HCT116 (cell line): ENCODE measurements around the gene FES. TPM values are rescaled to one million over a fixed set of nuclear protein-coding genes. Genes with fewer than 3 reads are reported as not detected.

Source experiments
- ATAC-seq: fragments of 200-7000 bp; cut with Tn5 transposase; 2 replicates; pipeline ENCODE4 v1.9.1; 2020; ENCODE audit warnings: mild to moderate bottlenecking, moderate library complexity
- BruUV-seq: library from RNA; stranded (reverse); fragments of 400-500 nt; replicated peaks from 2 replicates; lab custom pipeline; 2021; lab: Mats Ljungman, UMichigan
- CTCF ChIA-PET: fragments of 300-600 bp; sonication (Branson Sonifier 250); formaldehyde crosslinking; loops from one replicate; lab custom pipeline; 2021; ENCODE audit warnings: antibody characterized with exemption; lab: Charles Lee
- POLR2A ChIA-PET: fragments of 300-600, 350-600 bp; sonication (Branson Sonifier 250); formaldehyde crosslinking; loops from one replicate; lab custom pipeline; 2021; ENCODE audit warnings: antibody characterized with exemption; lab: Charles Lee
- RAD21 ChIA-PET, 2 experiments: fragments of 300-600 bp; sonication (Branson Sonifier 250); formaldehyde crosslinking; loops; one replicate each; lab custom pipeline; 2023; ENCODE audit warnings: low total read pairs in 2 of 2; ENCODE audit not compliant: uncharacterized antibody in 2 of 2, unreplicated experiment in 2 of 2, low non-redundant PET in 1 of 2; lab: Charles Lee
- DNase-seq: peaks from one replicate; pipeline ENCODE4 v3.0.0-alpha.2; 2010; ENCODE audit warnings: low read depth, low spot score
- H2AFZ ChIP-seq: fragments of 200-600 bp; shearing (Covaris generic), sonication (generic); 2 replicates; pipeline ENCODE4 v1.6.1; 2017; ENCODE audit warnings: low read depth, mixed run types, mixed read lengths, antibody characterized with exemption, low read length; ENCODE audit not compliant: poor library complexity, severe bottlenecking
- H3K27ac ChIP-seq: 2 replicates; pipeline ENCODE4 v1.5.1; 2012; ENCODE audit warnings: low read depth, low read length
- H3K27me3 ChIP-seq: fragments of 200-600 bp; sonication (generic); 2 replicates; pipeline ENCODE4 v1.6.1; 2016; ENCODE audit warnings: mixed run types, low read length, mixed read lengths; ENCODE audit not compliant: insufficient read depth
- H3K36me3 ChIP-seq, 2 experiments: fragments of 200-500 bp in 1 of 2; fragments of 200-600 bp in 1 of 2; sonication (Bioruptor generic) in 1 of 2; sonication (generic) in 1 of 2; 2 replicates each; pipeline versions ENCODE4 v1.5.1 to v1.6.1; 2014 to 2016; ENCODE audit warnings: low read length in 2 of 2, inconsistent platforms in 1 of 2, mixed read lengths in 1 of 2, mixed run types in 1 of 2; ENCODE audit not compliant: insufficient read depth in 2 of 2, control insufficient read depth in 1 of 2
- H3K4me1 ChIP-seq, 2 experiments: fragments of 200-600 bp in 1 of 2; sonication (generic) in 1 of 2; 2 replicates each; pipeline versions ENCODE4 v1.5.1 to v1.6.1; 2012 to 2017; ENCODE audit warnings: low read length in 2 of 2, inconsistent platforms in 1 of 2, mild to moderate bottlenecking in 1 of 2, mixed read lengths in 1 of 2, mixed run types in 1 of 2, moderate library complexity in 1 of 2; ENCODE audit not compliant: insufficient read depth in 2 of 2, control insufficient read depth in 1 of 2
- H3K4me2 ChIP-seq: fragments of 200-600 bp; sonication (generic); 2 replicates; pipeline ENCODE4 v1.6.1; 2017; ENCODE audit warnings: mixed run types, low read length, mixed read lengths
- H3K4me3 ChIP-seq, 2 experiments: fragments of 200-600 bp in 1 of 2; sonication (generic) in 1 of 2; replicated peaks in 1 of 2; 2 replicates each; pipeline ENCODE4 v1.5.1; 2011 to 2016; ENCODE audit warnings: low read length in 2 of 2, control low read depth in 1 of 2, low read depth in 1 of 2, mild to moderate bottlenecking in 1 of 2, mixed read lengths in 1 of 2, mixed run types in 1 of 2
- H3K79me2 ChIP-seq: fragments of 200-600 bp; sonication (generic); 2 replicates; pipeline ENCODE4 v1.6.1; 2017; ENCODE audit warnings: mild to moderate bottlenecking, mixed run types, low read length, moderate library complexity, mixed read lengths; ENCODE audit not compliant: insufficient read depth
- H3K9ac ChIP-seq: fragments of 200-600 bp; sonication (generic); 2 replicates; pipeline ENCODE4 v1.6.1; 2016; ENCODE audit warnings: low read length, mixed read lengths
- H3K9me2 ChIP-seq: fragments of 200-600 bp; sonication (generic), shearing (Covaris generic); 2 replicates; pipeline ENCODE4 v1.6.1; 2017; ENCODE audit warnings: mixed run types, mild to moderate bottlenecking, moderate library complexity; ENCODE audit not compliant: insufficient read depth
- H3K9me3 ChIP-seq, 2 experiments: fragments of 200-500 bp in 1 of 2; fragments of 200-600 bp in 1 of 2; sonication (Bioruptor generic) in 1 of 2; sonication (generic) in 1 of 2; 2 replicates each; pipeline ENCODE4 v1.6.1; 2014 to 2017; ENCODE audit warnings: low read length in 2 of 2, mixed read lengths in 2 of 2, inconsistent platforms in 1 of 2, low read depth in 1 of 2, mild to moderate bottlenecking in 1 of 2, mixed run types in 1 of 2, moderate library complexity in 1 of 2; ENCODE audit not compliant: control insufficient read depth in 1 of 2, insufficient read depth in 1 of 2
- H4K20me1 ChIP-seq: fragments of 200-600 bp; sonication (generic), shearing (Covaris generic); 2 replicates; pipeline ENCODE4 v1.6.1; 2017; ENCODE audit warnings: mixed run types, mild to moderate bottlenecking, moderate library complexity; ENCODE audit not compliant: insufficient read depth
- CEBPB ChIP-seq: IDR thresholded peaks from 2 replicates; pipeline ENCODE4 v1.6.1; 2012; ENCODE audit warnings: low read depth
- EGR1 ChIP-seq: IDR thresholded peaks from 2 replicates; pipeline ENCODE4 v1.6.1; 2012; ENCODE audit warnings: low read depth
- ELF1 ChIP-seq: IDR thresholded peaks from 2 replicates; pipeline ENCODE4 v1.6.1; 2012; ENCODE audit warnings: low read depth, borderline replicate concordance
- FOSL1 ChIP-seq: IDR thresholded peaks from 2 replicates; pipeline ENCODE4 v1.6.1; 2012; ENCODE audit warnings: low read depth
- JUND ChIP-seq: IDR thresholded peaks from 2 replicates; pipeline ENCODE4 v1.6.1; 2012
- POLR2AphosphoS5 ChIP-seq: IDR thresholded peaks from 2 replicates; pipeline ENCODE4 v1.6.1; 2011; ENCODE audit warnings: mild to moderate bottlenecking, low read depth, low read length, moderate library complexity
- SIN3A ChIP-seq: IDR thresholded peaks from 2 replicates; pipeline ENCODE4 v1.6.1; 2012; ENCODE audit warnings: low read depth
- TCF7L2 ChIP-seq: IDR thresholded peaks from 2 replicates; pipeline ENCODE4 v1.7.0; 2011; ENCODE audit warnings: borderline replicate concordance, inconsistent platforms; ENCODE audit not compliant: insufficient read depth, insufficient read length; ENCODE audit errors: extremely low read depth
- YY1 ChIP-seq: IDR thresholded peaks from 2 replicates; pipeline ENCODE4 v1.6.1; 2011; ENCODE audit warnings: low read length, low read depth, moderate library complexity, mild to moderate bottlenecking; ENCODE audit not compliant: insufficient replicate concordance; ENCODE audit errors: extremely low read depth
- ZFX ChIP-seq: fragments of 450-650 bp; IDR thresholded peaks from 2 replicates; pipeline ENCODE4 v1.6.1; 2017
- ZNF274 ChIP-seq: fragments of 200-500 bp; sonication (Bioruptor generic); IDR thresholded peaks from 2 replicates; pipeline ENCODE4 v1.6.1; 2014; ENCODE audit warnings: mild to moderate bottlenecking, low read depth, low read length, inconsistent platforms
- intact Hi-C: fragments of 100-400 bp; cut with micrococcal nuclease; formaldehyde crosslinking; loops from 2 replicates; pipeline ENCODE4 v1.10.0; 2022
- total RNA-seq: library from RNA; stranded (reverse); gene quantifications from one replicate; pipeline ENCODE4 v1.2.1, GENCODE V29; 2021; ENCODE audit not compliant: unreplicated experiment
- TF ChIP-seq, protein P1 (sequence below): IDR thresholded peaks from 2 replicates; pipeline ENCODE4 v1.6.1; 2011; ENCODE audit warnings: mild to moderate bottlenecking, low read length, moderate library complexity; ENCODE audit not compliant: insufficient replicate concordance; ENCODE audit errors: extremely low read depth
- TF ChIP-seq, protein P2 (sequence below), 3 experiments: fragments of 200-600 bp in 1 of 3; sonication (generic) in 1 of 3; IDR thresholded peaks in 2 of 3; conservative IDR thresholded peaks in 1 of 3; 2 replicates each; pipeline ENCODE4 v1.5.1; 2012 to 2017; ENCODE audit warnings: low read depth in 2 of 3, low read length in 2 of 3, antibody characterized with exemption in 1 of 3, borderline replicate concordance in 1 of 3, control low read depth in 1 of 3, mild to moderate bottlenecking in 1 of 3, mixed read lengths in 1 of 3, mixed run types in 1 of 3, moderate library complexity in 1 of 3; ENCODE audit not compliant: insufficient read depth in 1 of 3
- TF ChIP-seq, protein P3 (sequence below): IDR thresholded peaks from 2 replicates; pipeline ENCODE4 v1.6.1; 2012; ENCODE audit warnings: low read depth

Gene FES
- total RNA-seq, 1 experiment from 2014 or later = 5.3 TPM

DNA sequence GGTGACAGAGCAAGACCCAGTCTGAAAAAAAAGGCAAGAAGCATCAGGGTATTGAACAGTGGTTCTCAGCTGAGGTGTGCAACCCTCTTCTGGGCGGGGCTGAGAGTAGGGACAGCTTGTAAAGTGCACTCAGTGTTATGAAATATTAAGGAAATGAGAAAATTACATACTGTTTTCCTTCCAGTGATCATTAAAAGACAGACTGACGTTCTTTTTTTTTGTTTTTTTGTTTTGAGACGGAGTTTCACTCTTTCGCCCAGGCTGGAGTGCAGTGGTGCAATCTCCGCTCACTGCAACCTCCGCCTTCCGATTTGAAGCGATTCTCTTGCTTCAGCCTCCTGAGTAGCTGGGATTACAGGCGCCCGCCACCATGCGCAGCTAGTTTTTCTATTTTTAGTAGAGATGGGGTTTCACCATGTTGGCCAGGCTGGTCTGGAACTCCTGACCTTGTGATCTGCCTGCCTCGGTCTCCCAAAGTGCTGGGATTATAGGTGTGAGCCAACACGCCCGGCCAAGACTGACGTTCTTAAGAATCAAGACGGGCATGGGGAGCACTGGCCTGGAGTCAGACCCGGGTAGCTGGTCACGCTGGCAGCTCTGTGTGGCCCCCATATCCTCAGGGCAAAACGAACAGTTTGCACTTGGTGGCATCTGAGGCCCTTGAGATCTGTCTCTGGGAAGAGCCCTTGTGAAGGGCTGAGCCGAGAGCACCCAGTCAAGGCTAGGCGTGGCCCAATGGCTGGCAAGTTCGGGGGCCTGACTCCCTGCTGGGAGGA is 30.2 kb downstream of the FES start:
- Histone ChIP-seq H3K27me3 (no peaks in the 10 kb centered on the region), H2AFZ (no peak overlapping the region), H3K27ac (no peak overlapping the region), H3K4me3 (no peak overlapping the region), H3K9ac (no peak overlapping the region), H3K79me2 (no peaks in the 10 kb centered on the region), H3K36me3 (peaks cover 2 to 4% of the 10 kb centered on the region in 2 experiments; a peak in 2 of 4 replicates), H3K9me2 (no peaks in the 10 kb centered on the region), H3K9me3 (no peaks in the 10 kb centered on the region), H4K20me1 (no peaks in the 10 kb centered on the region), H3K4me2 (no peak overlapping the region), H3K4me1 (no peaks in the 10 kb centered on the region)
- ATAC-seq (no peak), DNase-seq (no peak)
- RAD21 ChIA-PET = no interaction called here
- CTCF ChIA-PET = no interaction called here
- intact Hi-C loops = no loop called here
- POLR2A ChIA-PET = no interaction called here
- BruUV-seq = no TSS peak
- TF ChIP-seq, protein P1, sequence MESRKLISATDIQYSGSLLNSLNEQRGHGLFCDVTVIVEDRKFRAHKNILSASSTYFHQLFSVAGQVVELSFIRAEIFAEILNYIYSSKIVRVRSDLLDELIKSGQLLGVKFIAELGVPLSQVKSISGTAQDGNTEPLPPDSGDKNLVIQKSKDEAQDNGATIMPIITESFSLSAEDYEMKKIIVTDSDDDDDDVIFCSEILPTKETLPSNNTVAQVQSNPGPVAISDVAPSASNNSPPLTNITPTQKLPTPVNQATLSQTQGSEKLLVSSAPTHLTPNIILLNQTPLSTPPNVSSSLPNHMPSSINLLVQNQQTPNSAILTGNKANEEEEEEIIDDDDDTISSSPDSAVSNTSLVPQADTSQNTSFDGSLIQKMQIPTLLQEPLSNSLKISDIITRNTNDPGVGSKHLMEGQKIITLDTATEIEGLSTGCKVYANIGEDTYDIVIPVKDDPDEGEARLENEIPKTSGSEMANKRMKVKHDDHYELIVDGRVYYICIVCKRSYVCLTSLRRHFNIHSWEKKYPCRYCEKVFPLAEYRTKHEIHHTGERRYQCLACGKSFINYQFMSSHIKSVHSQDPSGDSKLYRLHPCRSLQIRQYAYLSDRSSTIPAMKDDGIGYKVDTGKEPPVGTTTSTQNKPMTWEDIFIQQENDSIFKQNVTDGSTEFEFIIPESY = no peak
- TF ChIP-seq SIN3A = no peak
- TF ChIP-seq CEBPB = no peak
- TF ChIP-seq ELF1 = no peak
- TF ChIP-seq ZFX = no peak
- TF ChIP-seq, protein P2, sequence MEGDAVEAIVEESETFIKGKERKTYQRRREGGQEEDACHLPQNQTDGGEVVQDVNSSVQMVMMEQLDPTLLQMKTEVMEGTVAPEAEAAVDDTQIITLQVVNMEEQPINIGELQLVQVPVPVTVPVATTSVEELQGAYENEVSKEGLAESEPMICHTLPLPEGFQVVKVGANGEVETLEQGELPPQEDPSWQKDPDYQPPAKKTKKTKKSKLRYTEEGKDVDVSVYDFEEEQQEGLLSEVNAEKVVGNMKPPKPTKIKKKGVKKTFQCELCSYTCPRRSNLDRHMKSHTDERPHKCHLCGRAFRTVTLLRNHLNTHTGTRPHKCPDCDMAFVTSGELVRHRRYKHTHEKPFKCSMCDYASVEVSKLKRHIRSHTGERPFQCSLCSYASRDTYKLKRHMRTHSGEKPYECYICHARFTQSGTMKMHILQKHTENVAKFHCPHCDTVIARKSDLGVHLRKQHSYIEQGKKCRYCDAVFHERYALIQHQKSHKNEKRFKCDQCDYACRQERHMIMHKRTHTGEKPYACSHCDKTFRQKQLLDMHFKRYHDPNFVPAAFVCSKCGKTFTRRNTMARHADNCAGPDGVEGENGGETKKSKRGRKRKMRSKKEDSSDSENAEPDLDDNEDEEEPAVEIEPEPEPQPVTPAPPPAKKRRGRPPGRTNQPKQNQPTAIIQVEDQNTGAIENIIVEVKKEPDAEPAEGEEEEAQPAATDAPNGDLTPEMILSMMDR (IDR thresholded peaks at IDR 0.05 in 2 of 3, conservative IDR thresholded peaks at IDR 0.05 in 1 of 3; ENCODE audit: borderline replicate concordance in 1 of 3, insufficient read depth in 1 of 3, low read depth in 2 of 3, low read length in 2 of 3) = no peak
- TF ChIP-seq TCF7L2 = no peak
- TF ChIP-seq EGR1 = no peak
- no peak for TF ChIP-seq FOSL1
- TF ChIP-seq ZNF274 = no peak
- TF ChIP-seq POLR2AphosphoS5 = no peak
- TF ChIP-seq JUND = no peak
- TF ChIP-seq, protein P3, sequence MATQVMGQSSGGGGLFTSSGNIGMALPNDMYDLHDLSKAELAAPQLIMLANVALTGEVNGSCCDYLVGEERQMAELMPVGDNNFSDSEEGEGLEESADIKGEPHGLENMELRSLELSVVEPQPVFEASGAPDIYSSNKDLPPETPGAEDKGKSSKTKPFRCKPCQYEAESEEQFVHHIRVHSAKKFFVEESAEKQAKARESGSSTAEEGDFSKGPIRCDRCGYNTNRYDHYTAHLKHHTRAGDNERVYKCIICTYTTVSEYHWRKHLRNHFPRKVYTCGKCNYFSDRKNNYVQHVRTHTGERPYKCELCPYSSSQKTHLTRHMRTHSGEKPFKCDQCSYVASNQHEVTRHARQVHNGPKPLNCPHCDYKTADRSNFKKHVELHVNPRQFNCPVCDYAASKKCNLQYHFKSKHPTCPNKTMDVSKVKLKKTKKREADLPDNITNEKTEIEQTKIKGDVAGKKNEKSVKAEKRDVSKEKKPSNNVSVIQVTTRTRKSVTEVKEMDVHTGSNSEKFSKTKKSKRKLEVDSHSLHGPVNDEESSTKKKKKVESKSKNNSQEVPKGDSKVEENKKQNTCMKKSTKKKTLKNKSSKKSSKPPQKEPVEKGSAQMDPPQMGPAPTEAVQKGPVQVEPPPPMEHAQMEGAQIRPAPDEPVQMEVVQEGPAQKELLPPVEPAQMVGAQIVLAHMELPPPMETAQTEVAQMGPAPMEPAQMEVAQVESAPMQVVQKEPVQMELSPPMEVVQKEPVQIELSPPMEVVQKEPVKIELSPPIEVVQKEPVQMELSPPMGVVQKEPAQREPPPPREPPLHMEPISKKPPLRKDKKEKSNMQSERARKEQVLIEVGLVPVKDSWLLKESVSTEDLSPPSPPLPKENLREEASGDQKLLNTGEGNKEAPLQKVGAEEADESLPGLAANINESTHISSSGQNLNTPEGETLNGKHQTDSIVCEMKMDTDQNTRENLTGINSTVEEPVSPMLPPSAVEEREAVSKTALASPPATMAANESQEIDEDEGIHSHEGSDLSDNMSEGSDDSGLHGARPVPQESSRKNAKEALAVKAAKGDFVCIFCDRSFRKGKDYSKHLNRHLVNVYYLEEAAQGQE = no peak
- TF ChIP-seq YY1 = no peak
